ENCODE data around the gene MIS18BP1. TPM values are rescaled to one million over a fixed set of nuclear protein-coding genes. Genes with fewer than 3 reads are reported as not detected.
A peak's percentile ranks its signal among the peaks of the same experiment; 100 is the strongest.
"Not testable (repeated sequence)": the region's sequence is repeated elsewhere in the genome, so short reads cannot be mapped to it uniquely, and the experiment has no call there.

MIS18BP1 gene
- total RNA-seq, 2 experiments from 2014 or later: 67.0 to 88.4 TPM

GRCh38 chr14:45246151-45246550, 6.9 kb downstream of the MIS18BP1 start:
- Mint-ChIP-seq H3K27ac (no peak overlapping the region), H3K4me1 (peaks cover 14% of the 10 kb centered on the region), H3K27me3 (no peaks in the 10 kb centered on the region), H3K4me3 (no peak overlapping the region), H3K9me3 (ENCODE audit: low read depth) (no peaks in the 10 kb centered on the region), H3K36me3 (ENCODE audit: low read depth) (peaks cover 14% of the 10 kb centered on the region)
- ChIA-PET POLR2A (interaction anchor here (0.7 kb wide), 1 partner anchor 170 kb away, joined by 3 read pairs; no protein-coding TSS in a partner anchor), CTCF (interaction anchor here (0.7 to 1.0 kb wide), 2 partner anchors 23 to 360 kb away, joined by 3 to 4 read pairs; no protein-coding TSS in a partner anchor)
- intact Hi-C loops (cut with DNase I, micrococcal nuclease): loop anchor here in 1 of 2 experiments (1.0 kb wide), 1 partner anchor 132 kb away; no protein-coding TSS in a partner anchor
- ATAC-seq: no peak
- DNase-seq: no peak

DNA sequence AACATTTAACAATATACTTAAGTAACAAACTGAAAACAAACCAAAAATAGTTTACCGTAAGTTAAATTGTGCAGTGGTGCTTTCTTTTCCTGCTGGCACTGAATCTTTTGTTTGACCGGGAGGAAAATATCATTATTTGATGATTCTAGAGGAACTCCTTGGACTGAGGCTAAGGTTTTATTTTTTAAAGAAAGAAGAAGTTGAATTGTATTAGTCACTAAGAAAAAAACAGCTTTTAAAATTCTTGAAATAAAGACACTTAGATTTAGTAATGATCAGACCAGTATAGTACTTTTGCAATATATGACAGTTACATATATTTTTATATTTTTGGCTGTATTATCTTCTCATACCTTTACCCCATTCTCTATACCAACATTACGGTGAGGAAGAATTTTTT, 10.3 kb downstream of the MIS18BP1 start:
- ATAC-seq (no peak), DNase-seq (no peak)
- H3K27me3 Mint-ChIP-seq: no peaks in the 10 kb centered on the region
- intact Hi-C loops (cut with DNase I, micrococcal nuclease): no loop called here
- no peaks in the 10 kb centered on the region for H3K9me3 Mint-ChIP-seq (ENCODE audit: low read depth)
- no peak overlapping the region for H3K27ac Mint-ChIP-seq
- CTCF ChIA-PET: interaction anchor here (0.6 kb wide), 1 partner anchor 149 kb away, joined by 3 read pairs; no protein-coding TSS in a partner anchor
- POLR2A ChIA-PET: no interaction called here
- no peaks in the 10 kb centered on the region for H3K4me1 Mint-ChIP-seq
- H3K4me3 Mint-ChIP-seq: no peak overlapping the region
- H3K36me3 Mint-ChIP-seq (ENCODE audit: low read depth): peaks cover 25% of the 10 kb centered on the region

- ChIA-PET CTCF (interaction anchor here (0.5 kb wide), 1 partner anchor 54 kb away, joined by 3 read pairs; no protein-coding TSS in a partner anchor), POLR2A (no interaction called here)
- H3K36me3 Mint-ChIP-seq (ENCODE audit: low read depth): peaks cover 34% of the 10 kb centered on the region
- no peak overlapping the region for H3K4me3 Mint-ChIP-seq
- intact Hi-C loops (cut with DNase I, micrococcal nuclease): no loop called here
- ATAC-seq: no peak
- H3K9me3 Mint-ChIP-seq (ENCODE audit: low read depth): no peaks in the 10 kb centered on the region
- no peaks in the 10 kb centered on the region for H3K4me1 Mint-ChIP-seq
- no peaks in the 10 kb centered on the region for H3K27me3 Mint-ChIP-seq
- no peak overlapping the region for H3K27ac Mint-ChIP-seq
- DNase-seq: no peak
Measured at GRCh38 chr14:45238988-45239387, 14.0 kb downstream of the MIS18BP1 start.

- DNase-seq (no peak), ATAC-seq (no peak)
- H3K27ac Mint-ChIP-seq: no peak overlapping the region
- H3K4me1 Mint-ChIP-seq: peaks cover 13% of the 10 kb centered on the region
- no peaks in the 10 kb centered on the region for H3K9me3 Mint-ChIP-seq (ENCODE audit: low read depth)
- peaks cover 58% of the 10 kb centered on the region for H3K36me3 Mint-ChIP-seq (ENCODE audit: low read depth)
- no peak overlapping the region for H3K4me3 Mint-ChIP-seq
- POLR2A ChIA-PET: no interaction called here
- CTCF ChIA-PET: interaction anchor here (1.7 to 1.8 kb wide), 2 partner anchors 41 kb away, joined by 5 read pairs; no protein-coding TSS in a partner anchor
- intact Hi-C loops (cut with DNase I, micrococcal nuclease): no loop called here
- no peaks in the 10 kb centered on the region for H3K27me3 Mint-ChIP-seq
Measured at GRCh38 chr14:45227566-45227965, 25.4 kb downstream of the MIS18BP1 start.

- ChIA-PET CTCF (interaction anchor here (0.8 kb wide), 1 partner anchor 23 kb away, joined by 3 read pairs; no protein-coding TSS in a partner anchor), POLR2A (no interaction called here)
- Mint-ChIP-seq H3K27ac (peak overlapping the region; percentile 30), H3K4me1 (peaks cover 13% of the 10 kb centered on the region), H3K9me3 (ENCODE audit: low read depth) (no peaks in the 10 kb centered on the region), H3K4me3 (no peak overlapping the region), H3K27me3 (no peaks in the 10 kb centered on the region), H3K36me3 (ENCODE audit: low read depth) (peaks cover 51% of the 10 kb centered on the region)
- ATAC-seq (no peak), DNase-seq (no peak)
- intact Hi-C loops (cut with DNase I, micrococcal nuclease): no loop called here
Measured at GRCh38 chr14:45222485-45223262, 30.3 kb downstream of the MIS18BP1 start.

DNA sequence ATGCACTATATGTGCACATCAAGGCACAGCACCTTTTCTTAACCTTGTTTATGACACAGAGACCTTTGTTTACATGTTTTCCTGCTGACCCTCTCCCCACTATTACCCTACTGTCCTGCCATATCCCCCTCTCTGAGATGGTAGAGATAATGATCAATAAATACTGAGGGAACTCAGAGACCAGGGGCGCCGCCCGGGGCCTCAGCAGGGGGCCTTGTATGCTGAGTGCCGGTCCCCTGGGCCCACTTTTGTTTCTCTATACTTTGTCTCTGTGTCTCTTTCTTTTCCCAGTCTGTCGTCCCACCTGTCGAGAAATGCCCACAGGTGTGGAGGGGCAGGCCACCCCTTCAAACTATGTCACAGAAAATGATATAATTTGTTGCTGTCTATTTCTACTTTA, 38.7 kb downstream of the MIS18BP1 start:
- DNase-seq; H3K4me1 Mint-ChIP-seq; H3K4me3 Mint-ChIP-seq; intact Hi-C loops (cut with DNase I, micrococcal nuclease); ATAC-seq; H3K9me3 Mint-ChIP-seq (ENCODE audit: low read depth); H3K27ac Mint-ChIP-seq; H3K27me3 Mint-ChIP-seq; POLR2A ChIA-PET; CTCF ChIA-PET: not testable (repeated sequence)
- peaks cover 48% of the 10 kb centered on the region for H3K36me3 Mint-ChIP-seq (ENCODE audit: low read depth)

DNA sequence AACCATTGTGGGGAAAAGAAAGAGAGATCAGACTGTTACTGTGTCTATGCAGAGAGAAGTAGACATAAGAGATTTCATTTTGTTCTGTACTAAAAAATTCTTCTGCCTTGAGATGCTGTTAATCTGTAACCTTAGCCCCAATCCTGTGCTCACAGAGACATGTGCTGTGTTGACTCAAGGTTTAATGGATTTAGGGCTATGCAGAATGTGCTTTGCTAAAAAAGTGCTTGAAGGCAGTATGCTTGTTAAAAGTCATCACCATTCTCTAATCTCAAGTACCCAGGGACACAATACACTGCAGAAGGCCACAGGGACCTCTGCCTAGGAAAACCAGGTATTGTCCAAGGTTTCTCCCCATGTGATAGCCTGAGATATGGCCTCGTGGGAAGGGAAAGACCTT, 39.3 kb downstream of the MIS18BP1 start:
- intact Hi-C loops (cut with DNase I, micrococcal nuclease); POLR2A ChIA-PET; H3K9me3 Mint-ChIP-seq (ENCODE audit: low read depth); H3K4me1 Mint-ChIP-seq; H3K4me3 Mint-ChIP-seq; H3K27ac Mint-ChIP-seq; CTCF ChIA-PET; DNase-seq; H3K27me3 Mint-ChIP-seq; ATAC-seq: not testable (repeated sequence)
- H3K36me3 Mint-ChIP-seq (ENCODE audit: low read depth): peaks cover 43% of the 10 kb centered on the region

DNA sequence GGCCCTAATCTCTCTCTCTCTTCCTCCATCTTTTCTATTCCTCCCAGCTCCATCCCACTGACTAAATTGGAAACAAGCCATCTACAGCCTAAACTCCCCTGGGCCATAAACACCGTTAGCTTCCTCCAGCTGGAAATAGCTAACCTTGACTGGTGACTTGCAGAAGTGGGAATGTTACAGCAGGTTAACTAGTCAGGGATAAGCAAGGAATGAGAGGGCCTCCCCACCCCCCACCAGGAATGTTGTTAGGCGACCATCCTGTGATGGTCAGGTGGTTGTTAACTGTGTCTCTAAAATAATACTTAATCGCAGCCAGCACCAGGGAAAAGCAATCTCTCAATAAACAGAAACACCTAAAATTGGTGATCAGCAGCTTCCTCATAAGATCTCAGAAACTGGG, 40.8 kb downstream of the MIS18BP1 start:
- DNase-seq (no peak), ATAC-seq (no peak)
- no peaks in the 10 kb centered on the region for H3K27me3 Mint-ChIP-seq

GRCh38 chr14:45211295-45211694, 41.7 kb downstream of the MIS18BP1 start:
- no peaks in the 10 kb centered on the region for H3K9me3 Mint-ChIP-seq (ENCODE audit: low read depth)
- intact Hi-C loops (cut with DNase I, micrococcal nuclease): no loop called here
- ATAC-seq (no peak), DNase-seq (no peak)
- H3K4me1 Mint-ChIP-seq: no peaks in the 10 kb centered on the region
- H3K36me3 Mint-ChIP-seq (ENCODE audit: low read depth): peaks cover 42% of the 10 kb centered on the region
- no peaks in the 10 kb centered on the region for H3K27me3 Mint-ChIP-seq
- no peak overlapping the region for H3K4me3 Mint-ChIP-seq
- CTCF ChIA-PET: no interaction called here
- POLR2A ChIA-PET: no interaction called here
- no peak overlapping the region for H3K27ac Mint-ChIP-seq

More for the DNA sequence above, 40.8 kb downstream of the MIS18BP1 start:
- ChIA-PET CTCF (no interaction called here), POLR2A (no interaction called here)
- no peak overlapping the region for H3K4me3 Mint-ChIP-seq
- intact Hi-C loops (cut with DNase I, micrococcal nuclease): no loop called here
- H3K27ac Mint-ChIP-seq: no peak overlapping the region
- no peaks in the 10 kb centered on the region for H3K4me1 Mint-ChIP-seq
- no peaks in the 10 kb centered on the region for H3K9me3 Mint-ChIP-seq (ENCODE audit: low read depth)
- H3K36me3 Mint-ChIP-seq (ENCODE audit: low read depth): peaks cover 37% of the 10 kb centered on the region

GRCh38 chr14:45210159-45210558, 42.8 kb downstream of the MIS18BP1 start:
- CTCF ChIA-PET: no interaction called here
- Mint-ChIP-seq H3K4me1 (no peaks in the 10 kb centered on the region), H3K27ac (no peak overlapping the region), H3K36me3 (ENCODE audit: low read depth) (peaks cover 46% of the 10 kb centered on the region), H3K9me3 (ENCODE audit: low read depth) (no peaks in the 10 kb centered on the region), H3K4me3 (no peak overlapping the region), H3K27me3 (no peaks in the 10 kb centered on the region)
- POLR2A ChIA-PET: no interaction called here
- DNase-seq (no peak), ATAC-seq (no peak)
- intact Hi-C loops (cut with DNase I, micrococcal nuclease): no loop called here

DNA sequence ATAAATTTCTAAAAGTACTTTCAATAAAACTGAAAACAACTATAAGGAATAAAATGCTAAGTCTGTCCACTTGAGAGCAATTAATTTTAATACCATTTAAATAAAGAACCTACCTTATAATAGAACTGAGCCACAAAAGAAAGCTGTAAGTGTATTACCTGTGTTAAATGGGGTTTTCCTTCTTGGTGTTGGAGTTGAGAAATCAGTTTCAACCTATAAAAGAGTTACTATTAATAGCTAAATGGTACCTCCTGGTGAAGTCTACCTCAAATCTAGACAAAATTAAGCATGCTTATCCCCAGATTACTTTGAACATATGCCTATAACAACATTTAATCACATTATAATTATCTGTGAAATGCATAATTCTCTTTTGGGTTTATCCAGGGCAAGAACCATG, 48.8 kb downstream of the MIS18BP1 start:
- CTCF ChIA-PET: no interaction called here
- no peak for ATAC-seq
- POLR2A ChIA-PET: no interaction called here

GRCh38 chr14:45201905-45202304, 51.1 kb downstream of the MIS18BP1 start:
- DNase-seq: peak; percentile 45
- CTCF ChIA-PET: interaction anchor here (0.6 to 1.1 kb wide), 2 partner anchors 67 to 223 kb away, joined by 3 to 4 read pairs; no protein-coding TSS in a partner anchor
- H3K27ac Mint-ChIP-seq: no peak overlapping the region
- POLR2A ChIA-PET: interaction anchor here (0.5 kb wide), 1 partner anchor 22 kb away, joined by 3 read pairs; no protein-coding TSS in a partner anchor
- intact Hi-C loops (cut with DNase I, micrococcal nuclease): no loop called here
- H3K4me1 Mint-ChIP-seq: peaks cover 11% of the 10 kb centered on the region
- no peaks in the 10 kb centered on the region for H3K9me3 Mint-ChIP-seq (ENCODE audit: low read depth)
- H3K27me3 Mint-ChIP-seq: no peaks in the 10 kb centered on the region
- H3K36me3 Mint-ChIP-seq (ENCODE audit: low read depth): peaks cover 16% of the 10 kb centered on the region
- peak; percentile 83 for ATAC-seq
- no peak overlapping the region for H3K4me3 Mint-ChIP-seq

More for the DNA sequence above, 48.8 kb downstream of the MIS18BP1 start:
- no peak for DNase-seq
- H3K9me3 Mint-ChIP-seq (ENCODE audit: low read depth): no peaks in the 10 kb centered on the region
- intact Hi-C loops (cut with DNase I, micrococcal nuclease): no loop called here
- H3K4me1 Mint-ChIP-seq: peaks cover 11% of the 10 kb centered on the region
- peaks cover 22% of the 10 kb centered on the region for H3K36me3 Mint-ChIP-seq (ENCODE audit: low read depth)
- H3K27ac Mint-ChIP-seq: no peak overlapping the region
- no peaks in the 10 kb centered on the region for H3K27me3 Mint-ChIP-seq
- H3K4me3 Mint-ChIP-seq: no peak overlapping the region
